RWPE1 (cell line): ENCODE measurements around the gene OLR1.
"Not testable (repeated sequence)": the region's sequence is repeated elsewhere in the genome, so short reads cannot be mapped to it uniquely, and the experiment has no call there.

Experiments
- CTCF ChIA-PET: fragments of 350-600 bp; sonication (Branson Sonifier 250); formaldehyde crosslinking; extraction: SDS; loops from one replicate; lab custom pipeline; 2021; lab: Yijun Ruan, JAX
- POLR2A ChIA-PET: fragments of 400-600 bp; formaldehyde crosslinking; extraction: SDS; loops from one replicate; lab custom pipeline; 2020; ENCODE audit warnings: antibody characterized with exemption; ENCODE audit not compliant: low non-redundant PET; lab: Yijun Ruan, JAX
- DNase-seq: peaks from one replicate; pipeline ENCODE4 v3.0.0; 2012; ENCODE audit warnings: low spot score
- H3K27ac ChIP-seq: fragments of 450-650 bp; 2 replicates; pipeline ENCODE4 v1.5.1; 2017
- TF ChIP-seq, protein P1 (sequence below): fragments of 450-650 bp; conservative IDR thresholded peaks from 2 replicates; pipeline ENCODE4 v1.5.1; 2017; ENCODE audit warnings: low read depth, mild to moderate bottlenecking

Gene OLR1

DNA sequence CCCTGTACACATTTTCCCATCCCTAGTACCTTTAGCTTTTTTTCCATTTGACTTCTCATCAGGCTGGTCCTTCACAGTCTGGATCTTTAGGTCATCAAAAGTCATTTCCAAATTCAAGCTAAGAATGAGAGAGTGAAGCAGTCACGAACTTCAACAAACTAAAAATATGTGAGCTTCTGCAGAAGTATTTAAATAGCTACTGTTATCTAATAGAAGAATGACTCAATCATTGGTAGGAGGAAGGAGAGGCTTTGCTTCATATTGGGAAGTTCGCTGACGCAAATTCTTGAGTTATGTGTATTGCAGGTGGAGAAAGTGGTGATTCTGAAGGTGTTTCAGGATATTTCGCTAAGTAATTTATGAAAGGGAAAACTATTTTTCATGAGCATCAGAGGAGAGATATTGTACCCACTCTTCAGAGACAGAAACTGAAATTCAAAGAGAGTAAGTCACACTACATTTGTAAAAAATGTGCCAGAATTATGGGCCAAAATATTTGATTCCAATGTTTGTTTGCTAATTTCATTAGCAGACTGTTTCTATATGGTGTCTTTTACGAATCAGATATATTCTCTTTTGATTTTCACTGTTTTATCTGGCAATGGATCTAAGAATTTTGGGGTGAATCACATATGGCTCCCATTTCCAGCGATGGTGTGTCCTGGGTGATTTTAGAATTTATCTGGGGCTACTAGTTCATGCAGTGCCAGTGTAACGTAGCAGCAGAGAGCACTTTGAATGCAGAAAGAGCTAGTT, at the start of gene OLR1:
Gene OLR1 (minus strand): TSS at position 160 of the 756 bp plus-strand sequence. CDS start 55 bp downstream, at position 105.
- DNase-seq, result no peak
- TF ChIP-seq, protein P1, sequence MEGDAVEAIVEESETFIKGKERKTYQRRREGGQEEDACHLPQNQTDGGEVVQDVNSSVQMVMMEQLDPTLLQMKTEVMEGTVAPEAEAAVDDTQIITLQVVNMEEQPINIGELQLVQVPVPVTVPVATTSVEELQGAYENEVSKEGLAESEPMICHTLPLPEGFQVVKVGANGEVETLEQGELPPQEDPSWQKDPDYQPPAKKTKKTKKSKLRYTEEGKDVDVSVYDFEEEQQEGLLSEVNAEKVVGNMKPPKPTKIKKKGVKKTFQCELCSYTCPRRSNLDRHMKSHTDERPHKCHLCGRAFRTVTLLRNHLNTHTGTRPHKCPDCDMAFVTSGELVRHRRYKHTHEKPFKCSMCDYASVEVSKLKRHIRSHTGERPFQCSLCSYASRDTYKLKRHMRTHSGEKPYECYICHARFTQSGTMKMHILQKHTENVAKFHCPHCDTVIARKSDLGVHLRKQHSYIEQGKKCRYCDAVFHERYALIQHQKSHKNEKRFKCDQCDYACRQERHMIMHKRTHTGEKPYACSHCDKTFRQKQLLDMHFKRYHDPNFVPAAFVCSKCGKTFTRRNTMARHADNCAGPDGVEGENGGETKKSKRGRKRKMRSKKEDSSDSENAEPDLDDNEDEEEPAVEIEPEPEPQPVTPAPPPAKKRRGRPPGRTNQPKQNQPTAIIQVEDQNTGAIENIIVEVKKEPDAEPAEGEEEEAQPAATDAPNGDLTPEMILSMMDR, result no peak
- POLR2A ChIA-PET, result no interaction called here
- CTCF ChIA-PET, result interaction anchor here (0.7 kb wide), 1 partner anchor 18 kb away, joined by 4 read pairs; no protein-coding TSS in a partner anchor
- no peak within 1 kb of the TSS for H3K27ac ChIP-seq

DNA sequence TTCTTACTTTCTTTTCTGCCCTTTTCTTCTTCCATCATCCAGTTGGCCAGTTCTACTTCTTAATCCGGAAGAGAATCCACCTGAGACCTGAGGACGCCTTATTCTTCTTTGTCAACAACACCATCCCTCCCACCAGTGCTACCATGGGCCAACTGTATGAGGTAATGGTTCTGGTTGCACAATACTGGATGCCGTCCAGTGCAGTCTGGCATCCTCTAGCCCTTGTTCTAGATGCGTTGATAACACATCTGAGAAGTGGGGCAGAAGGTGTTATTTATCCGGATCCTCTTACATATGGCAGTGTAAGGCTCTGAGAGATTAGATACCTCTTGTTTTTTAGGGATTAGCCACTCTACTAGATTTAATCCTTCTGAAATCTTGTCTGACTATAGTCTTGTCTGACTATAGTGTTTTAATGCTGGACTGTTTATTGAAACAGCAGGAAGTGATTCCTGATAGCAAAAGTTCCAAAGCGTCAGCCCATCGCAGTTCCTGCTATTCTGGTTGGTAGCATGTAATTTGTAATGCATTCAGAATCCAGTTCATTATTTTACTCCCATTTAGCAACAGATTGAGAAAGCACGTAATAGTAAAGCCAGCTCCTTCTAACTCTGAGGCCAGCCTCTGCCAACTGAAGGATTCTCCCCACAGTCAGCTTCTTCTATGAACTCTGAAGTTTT, 48.6 kb upstream of the OLR1 start:
- DNase-seq, result no peak
- H3K27ac ChIP-seq, result no peak overlapping the region
- TF ChIP-seq, protein P1, result no peak
- POLR2A ChIA-PET, result no interaction called here
- CTCF ChIA-PET, result no interaction called here

DNA sequence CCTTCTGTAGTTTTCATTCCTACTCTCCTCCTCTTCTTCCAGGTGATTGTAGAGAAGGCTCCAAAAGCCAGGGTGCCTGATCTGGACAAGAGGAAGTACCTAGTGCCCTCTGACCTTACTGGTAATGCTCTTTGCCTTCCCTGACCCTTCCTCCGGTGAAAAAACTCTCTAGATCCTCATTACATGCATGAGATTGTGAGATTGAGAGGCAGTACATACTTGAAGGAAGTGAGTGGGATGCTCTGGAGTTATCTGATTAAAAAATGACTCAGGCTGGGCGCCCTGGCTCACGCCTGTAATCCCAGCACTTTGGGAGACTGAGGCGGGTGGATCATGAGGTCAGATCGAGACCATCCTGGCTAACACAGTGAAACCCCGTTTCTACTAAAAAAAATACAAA, 46.1 kb upstream of the OLR1 start:
- no peak overlapping the region for H3K27ac ChIP-seq
- POLR2A ChIA-PET, result no interaction called here
- TF ChIP-seq, protein P1, result no peak
- DNase-seq, result no peak
- CTCF ChIA-PET, result interaction anchor here (0.6 kb wide), 1 partner anchor 164 kb away, joined by 3 read pairs; no protein-coding TSS in a partner anchor

DNA sequence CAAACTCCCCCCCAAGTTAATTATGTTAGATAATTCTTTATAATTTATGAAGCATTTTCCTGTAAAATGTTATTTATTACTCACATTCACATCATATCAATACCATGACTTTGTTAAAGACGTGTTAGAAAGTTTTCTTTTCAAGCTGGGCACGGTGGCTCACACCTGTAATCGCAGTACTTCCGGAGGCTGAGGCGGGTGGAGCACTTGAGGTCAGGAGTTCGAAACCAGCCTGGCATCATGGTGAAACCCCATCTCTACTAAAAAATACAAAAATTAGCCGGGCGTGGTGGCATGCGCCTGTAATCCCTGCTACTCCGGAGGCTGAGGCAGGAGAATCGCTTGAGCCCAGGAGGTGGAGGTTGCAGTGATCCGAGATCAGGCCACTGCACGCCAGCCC, 44.0 kb upstream of the OLR1 start:
- CTCF ChIA-PET, result interaction anchor here (0.9 kb wide), 1 partner anchor 63 kb away, joined by 3 read pairs; no protein-coding TSS in a partner anchor
- POLR2A ChIA-PET, DNase-seq, H3K27ac ChIP-seq: not testable (repeated sequence)

DNA sequence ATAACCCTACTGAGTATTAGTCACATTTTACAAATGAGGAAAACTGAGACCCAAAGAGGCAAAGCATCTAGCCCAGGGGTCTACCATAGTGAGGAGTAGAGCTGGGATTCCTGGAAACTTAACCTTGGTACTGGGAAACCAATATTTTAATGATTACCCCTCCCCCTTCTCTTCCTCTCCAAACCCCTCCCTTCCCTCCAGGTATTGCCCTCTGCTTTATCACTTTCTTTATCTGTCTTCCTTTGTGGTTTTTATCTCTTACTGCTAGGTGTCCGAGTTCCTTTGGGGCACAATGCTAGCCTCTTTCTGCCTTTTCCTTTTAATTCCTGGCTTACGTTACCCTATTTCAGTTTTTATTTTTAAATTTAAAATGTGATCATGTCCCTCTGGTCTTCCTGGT, 43.5 kb upstream of the OLR1 start:
- ChIA-PET POLR2A (no interaction called here), CTCF (interaction anchor here (0.9 kb wide), 1 partner anchor 62 kb away, joined by 3 read pairs; no protein-coding TSS in a partner anchor)
- TF ChIP-seq, protein P1, result no peak
- H3K27ac ChIP-seq, result no peak overlapping the region
- DNase-seq, result no peak

DNA sequence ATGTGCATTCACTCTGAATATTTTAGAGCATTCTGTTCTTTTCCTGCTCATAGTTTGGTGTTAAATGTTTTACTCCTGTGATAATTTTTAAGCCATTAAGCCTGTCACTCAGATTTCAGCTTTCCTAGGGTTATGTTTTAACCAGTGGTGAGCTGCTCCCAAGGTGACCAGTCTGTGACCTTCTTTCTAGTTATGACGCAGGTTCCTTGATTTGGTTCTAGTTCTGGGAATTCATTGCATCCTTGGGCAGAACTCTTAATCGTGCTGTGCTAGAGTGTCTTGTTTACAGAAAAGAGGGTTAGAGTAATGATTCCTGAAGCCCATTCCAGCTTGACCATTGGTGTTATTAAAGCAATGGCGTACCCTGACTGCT, 42.9 kb upstream of the OLR1 start:
- H3K27ac ChIP-seq, result no peak overlapping the region
- TF ChIP-seq, protein P1, result no peak
- CTCF ChIA-PET, result interaction anchor here (0.9 kb wide), 1 partner anchor 62 kb away, joined by 3 read pairs; no protein-coding TSS in a partner anchor

More for the DNA sequence above, 42.9 kb upstream of the OLR1 start:
- POLR2A ChIA-PET, result interaction anchor here (0.5 kb wide), 1 partner anchor 115 kb away, joined by 6 read pairs; no protein-coding TSS in a partner anchor
- DNase-seq, result no peak
